CD4-positive, alpha-beta T cell treated with Interleukin-2 at 100 ng/mL for 4 hours (primary cell): ENCODE results near the gene FREY1.
"Not testable (repeated sequence)": the region's sequence is repeated elsewhere in the genome, so short reads cannot be mapped to it uniquely, and the experiment has no call there.

ENCODE experiments used
- DNase-seq: peaks from one replicate; pipeline ENCODE4 v3.0.0-alpha.2; 2020; ENCODE audit warnings: low spot score

The FREY1 gene

GRCh38 chr11:45913942-45914635, 7.0 kb upstream of the FREY1 start:
- no peak for DNase-seq

- no peak for DNase-seq
These were observed 6.4 kb upstream of the FREY1 start for GRCh38 chr11:45913514-45913913.

- no peak for DNase-seq
These were observed 3.6 kb upstream of the FREY1 start for GRCh38 chr11:45910623-45911022.

GRCh38 chr11:45909594-45910475, 2.8 kb upstream of the FREY1 start:
- no peak for DNase-seq

GRCh38 chr11:45907911-45908370, 870 bp upstream of the FREY1 start:
- DNase-seq = no peak

- no peak for DNase-seq
These were observed 882 bp downstream of the FREY1 start for GRCh38 chr11:45906096-45906682.

- DNase-seq = not testable (repeated sequence)
These were observed 1.5 kb downstream of the FREY1 start for GRCh38 chr11:45905576-45905975.

- no peak for DNase-seq
These were observed 2.0 kb downstream of the FREY1 start for GRCh38 chr11:45905095-45905494.

- DNase-seq = no peak
These were observed 2.7 kb downstream of the FREY1 start for GRCh38 chr11:45904309-45904915.

- no peak for DNase-seq
These were observed 4.4 kb downstream of the FREY1 start for GRCh38 chr11:45902452-45903380.

GRCh38 chr11:45901626-45902025, 5.4 kb downstream of the FREY1 start:
- no peak for DNase-seq

GRCh38 chr11:45900916-45901617, 6.0 kb downstream of the FREY1 start:
- no peak for DNase-seq

GRCh38 chr11:45900175-45900800, 6.8 kb downstream of the FREY1 start:
- DNase-seq = not testable (repeated sequence)

- DNase-seq = peak; percentile 73
These were observed 7.5 kb downstream of the FREY1 start for GRCh38 chr11:45899448-45900174.

GRCh38 chr11:45899086-45899447, 8.0 kb downstream of the FREY1 start:
- DNase-seq = no peak

- DNase-seq = no peak
These were observed 9.5 kb downstream of the FREY1 start for GRCh38 chr11:45897556-45897955.

- no peak for DNase-seq
These were observed 10.6 kb downstream of the FREY1 start for GRCh38 chr11:45896422-45896984.

GRCh38 chr11:45895553-45896259, 11.4 kb downstream of the FREY1 start:
- DNase-seq = no peak
